Activated CD4-positive, alpha-beta T cell treated with anti-CD3 and anti-CD28 coated beads for 36 hours (primary cell): ENCODE measurements around the gene UBQLN4. TPM values are rescaled to one million over a fixed set of nuclear protein-coding genes. Genes with fewer than 3 reads are reported as not detected.

Experiments
- ATAC-seq: fragments of 200-7000 bp; cut with Tn5 transposase; one replicate; pipeline ENCODE4 v1.10.0; 2021; ENCODE audit warnings: mild to moderate bottlenecking, moderate library complexity
- CTCF ChIA-PET: fragments of 350-600 bp; sonication (Branson Sonifier 250); formaldehyde crosslinking; loops from one replicate; lab custom pipeline; 2021; ENCODE audit warnings: antibody characterized with exemption; lab: Charles Lee
- POLR2A ChIA-PET: fragments of 350-600 bp; sonication (Branson Sonifier 250); formaldehyde crosslinking; loops from one replicate; lab custom pipeline; 2021; ENCODE audit warnings: antibody characterized with exemption, inconsistent platforms; lab: Charles Lee
- DNase-seq: peaks from one replicate; pipeline ENCODE4 v3.0.0-alpha.2; 2020
- H3K27ac Mint-ChIP-seq: one replicate; pipeline ENCODE4 v1.8.0; 2021; ENCODE audit warnings: mixed read lengths
- H3K27me3 Mint-ChIP-seq: one replicate; pipeline ENCODE4 v1.8.0; 2021; ENCODE audit warnings: mixed read lengths
- H3K36me3 Mint-ChIP-seq: one replicate; pipeline ENCODE4 v1.8.0; 2021; ENCODE audit warnings: low read depth, mixed read lengths
- H3K4me1 Mint-ChIP-seq: one replicate; pipeline ENCODE4 v1.8.0; 2021; ENCODE audit warnings: mixed read lengths
- H3K4me3 Mint-ChIP-seq: one replicate; pipeline ENCODE4 v1.8.0; 2021; ENCODE audit warnings: mild to moderate bottlenecking, moderate library complexity, mixed read lengths
- H3K9me3 Mint-ChIP-seq: one replicate; pipeline ENCODE4 v1.8.0; 2021; ENCODE audit warnings: low read depth, mixed read lengths
- intact Hi-C, 2 experiments: fragments of 100-400 bp; cut with DNase I in 1 of 2; cut with micrococcal nuclease in 1 of 2; formaldehyde crosslinking; loops; one replicate each; pipeline versions ENCODE4 v1.14.2 to v1.15.1; 2022 to 2024; cut with DNase I, micrococcal nuclease
- total RNA-seq, 2 experiments: library from RNA; stranded (reverse); gene quantifications; one replicate each; pipeline ENCODE4 v1.2.3, GENCODE V29; 2021

UBQLN4 gene
- total RNA-seq, 2 experiments from 2014 or later = 34.5 to 49.0 TPM

- ChIA-PET POLR2A (interaction anchor here (0.6 kb wide), 1 partner anchor 129 kb away, joined by 3 read pairs; no protein-coding TSS in a partner anchor), CTCF (no interaction called here)
- H3K36me3 Mint-ChIP-seq = peaks cover 59% of the 10 kb centered on the region
- H3K4me3 Mint-ChIP-seq = no peak overlapping the region
- no peaks in the 10 kb centered on the region for H3K9me3 Mint-ChIP-seq
- intact Hi-C loops = no loop called here
- DNase-seq = no peak
- H3K27me3 Mint-ChIP-seq = no peaks in the 10 kb centered on the region
- no peak overlapping the region for H3K27ac Mint-ChIP-seq
- peaks cover 13% of the 10 kb centered on the region for H3K4me1 Mint-ChIP-seq
- ATAC-seq = no peak
Measured at GRCh38 chr1:156014829-156015228, 38.8 kb downstream of the UBQLN4 start.

GRCh38 chr1:156012051-156012817 lies 41.4 kb downstream of the UBQLN4 start:
- no peak overlapping the region for H3K4me3 Mint-ChIP-seq
- no peak for ATAC-seq
- ChIA-PET CTCF (interaction anchor here (0.9 kb wide), 1 partner anchor 32 kb away, joined by 3 read pairs; no protein-coding TSS in a partner anchor), POLR2A (no interaction called here)
- no peak for DNase-seq
- H3K27me3 Mint-ChIP-seq = no peaks in the 10 kb centered on the region
- no peaks in the 10 kb centered on the region for H3K9me3 Mint-ChIP-seq
- H3K27ac Mint-ChIP-seq = no peak overlapping the region
- intact Hi-C loops = no loop called here
- H3K4me1 Mint-ChIP-seq = peaks cover 2% of the 10 kb centered on the region
- peaks cover 54% of the 10 kb centered on the region for H3K36me3 Mint-ChIP-seq

DNA sequence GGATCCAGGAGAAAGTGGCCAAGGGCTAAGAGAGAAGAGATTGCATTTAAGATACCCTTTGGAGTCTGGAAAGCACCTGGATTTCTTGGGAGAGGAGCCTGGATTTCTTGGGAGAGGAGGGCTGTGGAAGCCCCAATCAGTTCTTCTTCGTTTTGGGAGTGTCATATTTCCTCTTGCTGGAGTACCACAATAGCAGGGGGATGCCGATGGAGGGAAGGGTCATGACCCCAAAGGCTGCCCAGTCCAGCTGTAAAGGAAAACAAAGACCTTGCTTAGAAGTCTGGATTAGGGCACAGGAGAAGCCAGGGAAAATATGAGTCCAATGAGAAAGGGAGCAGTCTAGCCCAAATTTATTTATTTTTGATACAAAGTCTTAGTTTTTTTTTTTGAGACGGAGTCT lies 44.2 kb downstream of the UBQLN4 start:
- ChIA-PET POLR2A (no interaction called here), CTCF (no interaction called here)
- Mint-ChIP-seq H3K4me3 (no peak overlapping the region), H3K4me1 (peaks cover 15% of the 10 kb centered on the region), H3K36me3 (peaks cover 46% of the 10 kb centered on the region), H3K9me3 (no peaks in the 10 kb centered on the region), H3K27me3 (no peaks in the 10 kb centered on the region), H3K27ac (no peak overlapping the region)
- intact Hi-C loops = no loop called here
- DNase-seq (no peak), ATAC-seq (no peak)

DNA sequence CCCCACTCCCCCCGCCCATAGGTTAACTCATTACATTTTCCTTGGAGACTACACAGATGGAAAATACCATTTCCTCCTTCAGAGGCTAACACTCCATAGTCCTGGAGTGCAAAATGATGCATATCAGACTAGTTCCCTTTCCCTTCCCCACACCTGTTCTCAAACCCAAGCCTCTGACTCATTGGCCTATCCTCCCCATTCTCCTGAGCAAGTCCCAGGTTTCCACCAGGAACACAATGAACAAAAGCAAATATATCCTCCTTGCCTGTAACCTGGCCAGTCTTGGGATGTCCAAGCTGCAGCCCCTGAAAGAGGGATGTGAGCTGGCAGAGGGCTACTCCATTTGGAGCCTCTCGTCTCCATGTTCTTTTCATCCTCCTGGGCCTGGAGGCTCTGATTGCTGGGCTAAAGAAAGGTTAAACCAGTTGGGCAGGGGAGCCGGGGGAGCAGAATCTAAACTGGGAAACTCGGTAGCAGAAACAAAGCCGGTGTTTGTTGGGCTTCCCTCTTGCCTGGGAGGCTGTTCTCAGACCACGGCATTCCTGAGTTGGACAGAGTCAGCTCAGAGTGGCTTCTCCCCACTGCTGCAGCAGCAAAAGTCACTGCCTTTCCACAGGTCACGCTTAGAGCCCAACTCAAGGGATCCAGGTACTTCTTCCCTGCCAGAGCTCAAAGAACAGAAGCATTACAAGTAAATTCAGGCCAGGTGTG lies 46.8 kb downstream of the UBQLN4 start:
- H3K27me3 Mint-ChIP-seq = no peaks in the 10 kb centered on the region
- ATAC-seq (no peak), DNase-seq (no peak)
- peaks cover 30% of the 10 kb centered on the region for H3K36me3 Mint-ChIP-seq
- no peaks in the 10 kb centered on the region for H3K9me3 Mint-ChIP-seq
- POLR2A ChIA-PET = interaction anchor here (0.7 kb wide), 1 partner anchor 80 kb away, joined by 4 read pairs; no protein-coding TSS in a partner anchor
- H3K4me3 Mint-ChIP-seq = no peak overlapping the region
- CTCF ChIA-PET = interaction anchor here (0.6 to 3.3 kb wide), 4 partner anchors 32 to 90 kb away, joined by 3 to 12 read pairs (median 4); no protein-coding TSS in a partner anchor
- intact Hi-C loops = no loop called here
- no peak overlapping the region for H3K27ac Mint-ChIP-seq
- peaks cover 16% of the 10 kb centered on the region for H3K4me1 Mint-ChIP-seq

DNA sequence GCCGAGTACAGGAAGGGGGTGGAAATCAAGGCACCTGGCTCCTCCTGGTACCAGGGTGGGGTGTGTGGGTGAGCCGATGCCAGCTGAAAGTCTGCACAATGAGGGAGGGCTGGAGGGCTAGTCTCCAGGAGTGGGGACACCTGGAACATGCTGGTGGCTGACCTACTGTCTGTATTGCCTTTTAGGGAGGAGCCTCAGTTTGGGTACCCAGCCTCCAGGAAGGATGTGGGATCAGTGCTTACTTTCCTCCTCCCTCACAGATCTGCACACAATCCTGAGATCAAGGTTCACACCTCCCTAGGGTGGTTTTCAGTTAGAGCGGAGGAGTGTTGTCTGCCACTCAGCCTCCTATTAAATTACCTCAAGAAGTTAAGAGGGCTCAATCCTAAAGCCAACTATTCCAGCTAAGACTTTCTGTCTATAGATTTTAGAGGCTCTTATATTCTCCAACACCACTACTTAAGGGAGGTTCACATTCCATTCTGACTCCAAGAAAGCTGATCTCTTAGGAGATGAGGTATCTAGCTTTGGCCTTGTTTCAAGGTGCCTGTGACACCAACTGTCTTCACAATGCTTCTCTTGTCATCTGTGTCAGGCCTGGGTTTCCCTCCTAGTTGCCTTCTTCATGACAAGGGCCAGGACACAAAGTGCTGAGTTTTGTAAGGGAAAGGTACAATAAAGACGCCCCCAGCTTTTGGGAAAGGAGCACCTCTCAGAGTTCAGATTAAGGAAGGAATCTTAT lies 48.6 kb downstream of the UBQLN4 start:
- H3K9me3 Mint-ChIP-seq = no peaks in the 10 kb centered on the region
- peak overlapping the region; percentile 63 for H3K27ac Mint-ChIP-seq
- peaks cover 16% of the 10 kb centered on the region for H3K4me1 Mint-ChIP-seq
- DNase-seq (peak; percentile 28), ATAC-seq (peak; percentile 87)
- H3K4me3 Mint-ChIP-seq = no peak overlapping the region
- ChIA-PET CTCF (interaction anchor here (1.2 to 1.3 kb wide), 2 partner anchors 13 to 67 kb away, joined by 3 to 5 read pairs; no protein-coding TSS in a partner anchor), POLR2A (no interaction called here)
- H3K27me3 Mint-ChIP-seq = no peaks in the 10 kb centered on the region
- intact Hi-C loops = no loop called here
- H3K36me3 Mint-ChIP-seq = peaks cover 16% of the 10 kb centered on the region

- POLR2A ChIA-PET = interaction anchor here (0.7 kb wide), 1 partner anchor 227 kb away, joined by 3 read pairs; no protein-coding TSS in a partner anchor
- Mint-ChIP-seq H3K9me3 (no peaks in the 10 kb centered on the region), H3K4me1 (peaks cover 16% of the 10 kb centered on the region), H3K36me3 (peaks cover 10% of the 10 kb centered on the region), H3K27ac (no peak overlapping the region), H3K27me3 (no peaks in the 10 kb centered on the region), H3K4me3 (no peak overlapping the region)
- no peak for ATAC-seq
- CTCF ChIA-PET = interaction anchor here (0.7 to 1.0 kb wide), 2 partner anchors 14 to 119 kb away, joined by 3 to 4 read pairs; no protein-coding TSS in a partner anchor
- DNase-seq = no peak
- intact Hi-C loops = no loop called here
Measured at GRCh38 chr1:156003923-156004188, 49.7 kb downstream of the UBQLN4 start.

GRCh38 chr1:156002188-156002911 lies 51.2 kb downstream of the UBQLN4 start:
- H3K4me1 Mint-ChIP-seq = peaks cover 16% of the 10 kb centered on the region
- CTCF ChIA-PET = interaction anchor here (1.3 to 1.7 kb wide), 2 partner anchors 13 to 64 kb away, joined by 4 to 13 read pairs; no protein-coding TSS in a partner anchor

GRCh38 chr1:156001662-156002171 lies 51.9 kb downstream of the UBQLN4 start:
- H3K36me3 Mint-ChIP-seq = peaks cover 2% of the 10 kb centered on the region
- POLR2A ChIA-PET = interaction anchor here (0.7 kb wide), 1 partner anchor 292 kb away, joined by 3 read pairs; no protein-coding TSS in a partner anchor

More at GRCh38 chr1:156002188-156002911, 51.2 kb downstream of the UBQLN4 start:
- H3K9me3 Mint-ChIP-seq = no peaks in the 10 kb centered on the region
- peaks cover 4% of the 10 kb centered on the region for H3K36me3 Mint-ChIP-seq
- POLR2A ChIA-PET = interaction anchor here (0.6 to 0.7 kb wide), 2 partner anchors 73 to 292 kb away, joined by 3 read pairs; no protein-coding TSS in a partner anchor
- intact Hi-C loops = no loop called here
- no peak for DNase-seq
- no peak overlapping the region for H3K27ac Mint-ChIP-seq
- H3K27me3 Mint-ChIP-seq = no peaks in the 10 kb centered on the region
- no peak for ATAC-seq
- no peak overlapping the region for H3K4me3 Mint-ChIP-seq

DNA sequence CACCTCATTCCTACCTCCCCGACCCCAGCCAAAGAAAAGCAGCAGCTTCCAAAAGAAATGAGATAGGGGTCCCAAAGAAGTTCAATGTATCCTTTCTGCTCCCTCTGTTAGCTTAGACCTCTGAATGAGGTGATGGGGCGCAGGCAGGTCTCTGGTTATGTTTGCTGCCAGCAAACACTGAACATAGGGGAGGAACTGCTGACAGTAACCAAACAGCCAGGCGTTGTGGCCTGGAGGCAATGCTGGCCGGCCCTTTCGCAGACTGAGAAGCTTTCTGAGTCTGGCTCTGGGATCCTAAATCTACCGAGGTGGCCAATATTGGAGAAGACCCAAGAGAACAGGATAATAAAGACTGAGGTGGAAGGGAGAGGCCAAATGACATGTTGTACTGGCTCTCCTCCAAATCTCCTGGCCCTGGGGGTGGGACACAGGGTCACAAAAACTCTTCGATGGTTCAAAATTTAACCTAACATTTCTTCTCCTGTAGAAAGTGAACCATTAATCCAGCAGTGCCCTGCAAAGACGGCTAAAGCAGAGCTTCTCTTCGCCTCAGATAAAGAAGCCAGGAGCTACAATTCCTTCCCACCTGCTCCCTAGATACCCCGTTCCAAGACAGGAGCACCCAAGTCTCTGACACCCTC lies 52.5 kb downstream of the UBQLN4 start:
- ChIA-PET POLR2A (no interaction called here), CTCF (interaction anchor here (1.5 to 1.7 kb wide), 3 partner anchors 12 to 65 kb away, joined by 3 to 13 read pairs (median 8); no protein-coding TSS in a partner anchor)
- intact Hi-C loops = no loop called here

More at GRCh38 chr1:156001662-156002171, 51.9 kb downstream of the UBQLN4 start:
- no peaks in the 10 kb centered on the region for H3K9me3 Mint-ChIP-seq
- H3K27ac Mint-ChIP-seq = no peak overlapping the region
- no peak for DNase-seq
- H3K4me1 Mint-ChIP-seq = peaks cover 15% of the 10 kb centered on the region
- no peaks in the 10 kb centered on the region for H3K27me3 Mint-ChIP-seq
- H3K4me3 Mint-ChIP-seq = no peak overlapping the region
- intact Hi-C loops = no loop called here
- CTCF ChIA-PET = interaction anchor here (1.7 kb wide), 2 partner anchors 13 to 65 kb away, joined by 8 to 13 read pairs; no protein-coding TSS in a partner anchor
- ATAC-seq = no peak

GRCh38 chr1:155999964-156000363 lies 53.6 kb downstream of the UBQLN4 start:
- intact Hi-C loops = loop anchor here in 1 of 2 experiments (10.0 kb wide), 1 partner anchor 215 kb away; no protein-coding TSS in a partner anchor
- ATAC-seq = no peak
- ChIA-PET POLR2A (no interaction called here), CTCF (interaction anchor here (1.5 to 1.7 kb wide), 2 partner anchors 26 to 66 kb away, joined by 3 to 8 read pairs; no protein-coding TSS in a partner anchor)
- DNase-seq = no peak
- Mint-ChIP-seq H3K9me3 (no peaks in the 10 kb centered on the region), H3K4me1 (peaks cover 8% of the 10 kb centered on the region), H3K27me3 (no peaks in the 10 kb centered on the region), H3K27ac (no peak overlapping the region), H3K36me3 (no peaks in the 10 kb centered on the region), H3K4me3 (no peak overlapping the region)

More for the DNA sequence above, 52.5 kb downstream of the UBQLN4 start:
- DNase-seq (no peak), ATAC-seq (no peak)
- H3K27ac Mint-ChIP-seq = no peak overlapping the region
- H3K9me3 Mint-ChIP-seq = no peaks in the 10 kb centered on the region
- no peak overlapping the region for H3K4me3 Mint-ChIP-seq
- H3K4me1 Mint-ChIP-seq = peaks cover 14% of the 10 kb centered on the region
- no peaks in the 10 kb centered on the region for H3K27me3 Mint-ChIP-seq
- no peaks in the 10 kb centered on the region for H3K36me3 Mint-ChIP-seq
